H9 (cell line): ENCODE measurements around the gene EEF1A2. TPM values are rescaled to one million over a fixed set of nuclear protein-coding genes. Genes with fewer than 3 reads are reported as not detected.

ENCODE experiments used
- DNase-seq: peaks from one replicate; pipeline ENCODE4 v3.0.0-alpha.2; 2017
- H2AFZ ChIP-seq: one replicate; pipeline ENCODE4 v1.6.1; 2013; ENCODE audit warnings: mild to moderate bottlenecking, low read length, control low read depth, moderate library complexity
- H2AK5ac ChIP-seq: 2 replicates; pipeline ENCODE4 v1.6.1; 2013; ENCODE audit warnings: low read length, control low read depth, mixed read lengths; ENCODE audit not compliant: insufficient read length
- H2BK120ac ChIP-seq: one replicate; pipeline ENCODE4 v1.6.1; 2013; ENCODE audit warnings: low read depth, mild to moderate bottlenecking, low read length, control low read depth, inconsistent platforms; ENCODE audit not compliant: poor library complexity, severe bottlenecking
- H2BK12ac ChIP-seq: 2 replicates; pipeline ENCODE4 v1.6.1; 2013; ENCODE audit warnings: low read length, control low read depth, mixed read lengths, low read depth; ENCODE audit not compliant: insufficient read length
- H2BK15ac ChIP-seq: 2 replicates; pipeline ENCODE4 v1.6.1; 2013; ENCODE audit warnings: low read depth, low read length, control low read depth
- H2BK20ac ChIP-seq: one replicate; pipeline ENCODE4 v1.6.1; 2013; ENCODE audit warnings: low read depth, mild to moderate bottlenecking, low read length, control low read depth, inconsistent platforms; ENCODE audit not compliant: poor library complexity, severe bottlenecking
- H2BK5ac ChIP-seq: 2 replicates; pipeline ENCODE4 v1.6.1; 2013; ENCODE audit warnings: low read length, control low read depth, mixed read lengths; ENCODE audit not compliant: insufficient read length
- H3K14ac ChIP-seq: 2 replicates; pipeline ENCODE4 v1.6.1; 2013; ENCODE audit warnings: low read length, control low read depth; ENCODE audit not compliant: insufficient read depth
- H3K18ac ChIP-seq: 2 replicates; pipeline ENCODE4 v1.6.1; 2013; ENCODE audit warnings: low read depth, mild to moderate bottlenecking, mixed read lengths, low read length, control low read depth; ENCODE audit not compliant: insufficient read length
- H3K23ac ChIP-seq: 2 replicates; pipeline ENCODE4 v1.6.1; 2013; ENCODE audit warnings: low read length, control low read depth, mixed read lengths, low read depth; ENCODE audit not compliant: insufficient read length
- H3K23me2 ChIP-seq: 2 replicates; pipeline ENCODE4 v1.6.1; 2013; ENCODE audit warnings: low read depth, mild to moderate bottlenecking, mixed read lengths, low read length, control low read depth; ENCODE audit not compliant: insufficient read length, poor library complexity, severe bottlenecking
- H3K27ac ChIP-seq: 2 replicates; pipeline ENCODE4 v1.5.1; 2013; ENCODE audit warnings: low read length, control low read depth, mixed read lengths, low read depth; ENCODE audit not compliant: insufficient read length
- H3K27me3 ChIP-seq: 2 replicates; pipeline ENCODE4 v1.6.1; 2013; ENCODE audit warnings: low read length, control low read depth, inconsistent platforms; ENCODE audit not compliant: insufficient read depth
- H3K4ac ChIP-seq: 2 replicates; pipeline ENCODE4 v1.6.1; 2013; ENCODE audit warnings: low read depth, mild to moderate bottlenecking, control low read depth, inconsistent platforms, low read length, moderate library complexity
- H3K4me1 ChIP-seq: 2 replicates; pipeline ENCODE4 v1.6.1; 2013; ENCODE audit warnings: low read length, control low read depth, inconsistent platforms; ENCODE audit not compliant: insufficient read depth
- H3K4me2 ChIP-seq: 2 replicates; pipeline ENCODE4 v1.6.1; 2013; ENCODE audit warnings: low read length, control low read depth, mixed read lengths; ENCODE audit not compliant: insufficient read length, insufficient read depth
- H3K56ac ChIP-seq: 2 replicates; pipeline ENCODE4 v1.6.1; 2013; ENCODE audit warnings: low read depth, mild to moderate bottlenecking, mixed read lengths, low read length, control low read depth; ENCODE audit not compliant: insufficient read length
- H3K79me1 ChIP-seq: 2 replicates; pipeline ENCODE4 v1.6.1; 2013; ENCODE audit warnings: low read depth, mild to moderate bottlenecking, moderate library complexity, low read length, control low read depth, inconsistent platforms; ENCODE audit not compliant: insufficient read depth, poor library complexity, severe bottlenecking
- H3K79me2 ChIP-seq: 2 replicates; pipeline ENCODE4 v1.6.1; 2013; ENCODE audit warnings: low read length, control low read depth, inconsistent platforms; ENCODE audit not compliant: insufficient read depth
- H3K9ac ChIP-seq: 2 replicates; pipeline ENCODE4 v1.6.1; 2013; ENCODE audit warnings: low read length, control low read depth, mixed read lengths; ENCODE audit not compliant: insufficient read length; ENCODE audit errors: extremely low read depth
- H3K9me3 ChIP-seq: one replicate; pipeline ENCODE4 v1.6.1; 2013; ENCODE audit warnings: low read depth, low read length, inconsistent platforms; ENCODE audit not compliant: control insufficient read depth
- H3T11ph ChIP-seq: one replicate; pipeline ENCODE4 v1.6.1; 2013; ENCODE audit warnings: mild to moderate bottlenecking, low read length, control low read depth, inconsistent platforms
- H4K20me1 ChIP-seq: one replicate; pipeline ENCODE4 v1.6.1; 2013; ENCODE audit not compliant: control insufficient read depth, insufficient read length, insufficient read depth
- H4K5ac ChIP-seq: 2 replicates; pipeline ENCODE4 v1.6.1; 2013; ENCODE audit warnings: low read depth, mild to moderate bottlenecking, mixed read lengths, low read length, control low read depth; ENCODE audit not compliant: insufficient read length
- H4K8ac ChIP-seq: replicated peaks from 2 replicates; pipeline ENCODE4 v1.6.1; 2013; ENCODE audit warnings: low read length, control low read depth, mixed read lengths, low read depth; ENCODE audit not compliant: insufficient read length
- H4K91ac ChIP-seq: 2 replicates; pipeline ENCODE4 v1.6.1; 2013; ENCODE audit warnings: low read depth, mild to moderate bottlenecking, moderate library complexity, mixed read lengths, low read length, control low read depth; ENCODE audit not compliant: insufficient read length
- H3K27ac Mint-ChIP-seq, 3 experiments: 2 replicates in 2 of 3; 3 replicates in 1 of 3; pipeline ENCODE4 v1.8.0; 2020 to 2021; ENCODE audit warnings: mixed read lengths in 3 of 3, mild to moderate bottlenecking in 1 of 3, moderate library complexity in 1 of 3
- H3K27me3 Mint-ChIP-seq: 2 replicates; pipeline ENCODE4 v1.8.0; 2021; ENCODE audit warnings: low read depth, mild to moderate bottlenecking, moderate library complexity, mixed read lengths
- H3K36me3 Mint-ChIP-seq, 3 experiments: 2 replicates in 2 of 3; 3 replicates in 1 of 3; pipeline ENCODE4 v1.8.0; 2020 to 2021; ENCODE audit warnings: low read depth in 3 of 3, mixed read lengths in 3 of 3; ENCODE audit not compliant: insufficient read depth in 1 of 3
- H3K4me1 Mint-ChIP-seq, 2 experiments: 2 replicates each; pipeline ENCODE4 v1.8.0; 2020; ENCODE audit warnings: mixed read lengths in 2 of 2
- H3K4me3 Mint-ChIP-seq, 2 experiments: 2 replicates in 1 of 2; 3 replicates in 1 of 2; pipeline ENCODE4 v1.8.0; 2020 to 2021; ENCODE audit warnings: mild to moderate bottlenecking in 2 of 2, mixed read lengths in 2 of 2, moderate library complexity in 1 of 2
- H3K9me3 Mint-ChIP-seq, 2 experiments: 2 replicates in 1 of 2; 3 replicates in 1 of 2; pipeline ENCODE4 v1.8.0; 2020; ENCODE audit warnings: mild to moderate bottlenecking in 2 of 2, mixed read lengths in 2 of 2, moderate library complexity in 1 of 2
- CTCF ChIP-seq: fragments of 200-600 bp; sonication (generic); conservative IDR thresholded peaks from 3 replicates; pipeline ENCODE4 v1.8.0; 2021; ENCODE audit warnings: antibody characterized with exemption, mild to moderate bottlenecking
- WGBS: extraction: QIAGEN DNeasy Blood & Tissue Kit; methylation state at CpG from one replicate; pipeline ENCODE4 v1.1.7; 2013; ENCODE audit warnings: missing lambda C conversion rate, low lambda C conversion rate, mixed read lengths; ENCODE audit not compliant: insufficient read length; ENCODE audit errors: extremely low coverage; 5-methylcytosine and 5-hydroxymethylcytosine counted together
- total RNA-seq: library from RNA; stranded (reverse); gene quantifications from 2 replicates; pipeline ENCODE4 v1.2.1, GENCODE V29; 2021

The EEF1A2 gene
- total RNA-seq, 1 experiment from 2014 or later: 27.4 TPM

GRCh38 chr20:63531686-63532448 is 33.0 kb upstream of the EEF1A2 start:
- no peak overlapping the region for H3K18ac ChIP-seq
- H2AFZ ChIP-seq: no peak overlapping the region
- H3K4me1 ChIP-seq: no peaks in the 10 kb centered on the region
- no peak overlapping the region for H3K56ac ChIP-seq
- H3K27ac ChIP-seq: no peak overlapping the region
- no peak overlapping the region for H2AK5ac ChIP-seq
- Mint-ChIP-seq H3K9me3 (no peaks in the 10 kb centered on the region), H3K27ac (peak overlapping the region in 2 of 3 experiments; percentile 0 to 2; a peak in 3 of 7 replicates), H3K27me3 (peaks cover 3% of the 10 kb centered on the region; the same call in 1 of the 2 replicates), H3K36me3 (no peaks in the 10 kb centered on the region), H3K4me1 (peaks cover 3 to 8% of the 10 kb centered on the region in 2 experiments; a peak in 3 of 4 replicates), H3K4me3 (no peak overlapping the region; a peak in 1 of 5 replicates)
- no peaks in the 10 kb centered on the region for H3K9me3 ChIP-seq
- no peak for TF ChIP-seq CTCF
- H3K9ac ChIP-seq: no peak overlapping the region
- H3K14ac ChIP-seq: no peak overlapping the region
- no peak overlapping the region for H3K4ac ChIP-seq
- H2BK5ac ChIP-seq: no peak overlapping the region
- no peak overlapping the region for H4K91ac ChIP-seq
- no peak overlapping the region for H4K8ac ChIP-seq
- no peaks in the 10 kb centered on the region for H3K27me3 ChIP-seq
- no peak overlapping the region for H2BK20ac ChIP-seq
- no CpG with 5 or more reads among the region's 27 CpGs for WGBS
- H3K79me2 ChIP-seq: no peaks in the 10 kb centered on the region
- no peak overlapping the region for H2BK12ac ChIP-seq
- no peak overlapping the region for H3K4me2 ChIP-seq
- H3T11ph ChIP-seq: no peak overlapping the region
- no peak overlapping the region for H2BK15ac ChIP-seq
- H4K5ac ChIP-seq: no peak overlapping the region
- no peak overlapping the region for H2BK120ac ChIP-seq
- DNase-seq: no peak
- no peaks in the 10 kb centered on the region for H3K23me2 ChIP-seq
- H3K79me1 ChIP-seq: no peaks in the 10 kb centered on the region
- peaks cover 5% of the 10 kb centered on the region for H4K20me1 ChIP-seq
- H3K23ac ChIP-seq: no peak overlapping the region
